Measurements from ENCODE around the gene GPSM3.
"Not testable (repeated sequence)": the region's sequence is repeated elsewhere in the genome, so short reads cannot be mapped to it uniquely, and the experiment has no call there.

GPSM3 gene

DNA sequence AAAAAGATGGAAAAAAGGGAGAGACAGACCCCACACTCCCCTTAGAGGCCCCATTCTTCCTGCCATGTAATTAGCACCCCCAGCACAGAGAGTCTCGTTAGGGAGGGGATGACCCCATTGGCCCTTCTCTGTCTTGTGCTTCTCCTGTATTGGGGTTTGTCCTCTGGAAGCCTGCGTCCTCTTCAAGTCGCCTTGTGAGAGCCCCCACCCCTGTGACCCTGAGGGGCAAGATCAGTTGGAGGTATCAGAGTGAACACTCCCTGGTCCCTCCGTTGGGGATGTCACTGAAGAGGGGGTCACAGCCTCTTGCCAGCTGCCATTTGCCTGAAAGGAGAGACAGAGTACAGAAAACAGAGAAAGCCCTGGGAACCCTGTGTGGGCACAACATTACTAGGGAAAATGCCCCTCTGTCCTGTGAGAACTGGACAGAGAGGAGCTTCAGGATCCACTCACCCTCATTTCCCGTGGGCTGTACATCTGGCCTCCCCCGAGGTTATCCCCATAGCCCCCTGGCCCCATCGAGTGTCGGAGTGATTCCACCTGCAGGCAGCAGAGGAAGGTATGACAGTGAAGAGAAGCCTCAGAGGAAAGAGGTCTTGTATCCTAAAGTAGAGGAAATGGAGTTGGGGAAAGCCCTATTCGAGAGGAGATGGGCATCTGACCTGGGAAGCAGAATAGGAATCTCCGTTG lies 6.1 kb downstream of the GPSM3 start:
- H3K27ac Mint-ChIP-seq: peak overlapping the region; percentile 99
- peaks cover 37% of the 10 kb centered on the region for H3K4me1 Mint-ChIP-seq
- not testable (repeated sequence) for H3K9me3 Mint-ChIP-seq; H3K27me3 Mint-ChIP-seq; DNase-seq (ENCODE audit: low spot score in 2 of 2); ATAC-seq (ENCODE audit: low read depth)
- H3K4me3 Mint-ChIP-seq: peak overlapping the region; percentile 55
- peaks cover 32% of the 10 kb centered on the region for H3K36me3 Mint-ChIP-seq

GRCh38 chr6:32185681-32186131 lies 6.7 kb downstream of the GPSM3 start:
- not testable (repeated sequence) for DNase-seq (ENCODE audit: low spot score in 2 of 2); H3K9me3 Mint-ChIP-seq; H3K27me3 Mint-ChIP-seq
- peak overlapping the region; percentile 55 for H3K4me3 Mint-ChIP-seq
- peaks cover 30% of the 10 kb centered on the region for H3K36me3 Mint-ChIP-seq
- peak overlapping the region; percentile 99 for H3K27ac Mint-ChIP-seq
- ATAC-seq (ENCODE audit: low read depth): peak; percentile 53
- H3K4me1 Mint-ChIP-seq: peaks cover 35% of the 10 kb centered on the region

GRCh38 chr6:32184084-32184640 lies 8.3 kb downstream of the GPSM3 start, which contains the start of gene AGER:
AGER (minus strand) TSS chr6:32184253; CDS start chr6:32184222, 31 bp downstream.
- Mint-ChIP-seq H3K36me3 (peaks cover 32% of the 10 kb centered on the region), H3K4me3 (no peak within 1 kb of the TSS), H3K27me3 (no peaks in the 10 kb centered on the region), H3K27ac (peak within 1 kb of the TSS; percentile 31), H3K4me1 (peaks cover 39% of the 10 kb centered on the region), H3K9me3 (no peaks in the 10 kb centered on the region)
- ATAC-seq (ENCODE audit: low read depth): no peak
- DNase-seq (ENCODE audit: low spot score in 2 of 2): no peak

GRCh38 chr6:32183483-32184083 lies 8.9 kb downstream of the GPSM3 start:
- H3K27me3 Mint-ChIP-seq: no peaks in the 10 kb centered on the region
- H3K4me3 Mint-ChIP-seq: no peak overlapping the region
- DNase-seq (ENCODE audit: low spot score in 2 of 2) (no peak), ATAC-seq (ENCODE audit: low read depth) (no peak)
- no peaks in the 10 kb centered on the region for H3K9me3 Mint-ChIP-seq
- H3K4me1 Mint-ChIP-seq: peaks cover 39% of the 10 kb centered on the region
- peak overlapping the region; percentile 31 for H3K27ac Mint-ChIP-seq
- peaks cover 32% of the 10 kb centered on the region for H3K36me3 Mint-ChIP-seq

- DNase-seq (ENCODE audit: low spot score in 2 of 2) (no peak), ATAC-seq (ENCODE audit: low read depth) (no peak)
- no peaks in the 10 kb centered on the region for H3K9me3 Mint-ChIP-seq
- H3K27ac Mint-ChIP-seq: peak overlapping the region; percentile 31
- no peaks in the 10 kb centered on the region for H3K27me3 Mint-ChIP-seq
- peaks cover 31% of the 10 kb centered on the region for H3K36me3 Mint-ChIP-seq
- H3K4me3 Mint-ChIP-seq: no peak overlapping the region
- peaks cover 40% of the 10 kb centered on the region for H3K4me1 Mint-ChIP-seq
Observed at GRCh38 chr6:32183030-32183429, 9.4 kb downstream of the GPSM3 start.

DNA sequence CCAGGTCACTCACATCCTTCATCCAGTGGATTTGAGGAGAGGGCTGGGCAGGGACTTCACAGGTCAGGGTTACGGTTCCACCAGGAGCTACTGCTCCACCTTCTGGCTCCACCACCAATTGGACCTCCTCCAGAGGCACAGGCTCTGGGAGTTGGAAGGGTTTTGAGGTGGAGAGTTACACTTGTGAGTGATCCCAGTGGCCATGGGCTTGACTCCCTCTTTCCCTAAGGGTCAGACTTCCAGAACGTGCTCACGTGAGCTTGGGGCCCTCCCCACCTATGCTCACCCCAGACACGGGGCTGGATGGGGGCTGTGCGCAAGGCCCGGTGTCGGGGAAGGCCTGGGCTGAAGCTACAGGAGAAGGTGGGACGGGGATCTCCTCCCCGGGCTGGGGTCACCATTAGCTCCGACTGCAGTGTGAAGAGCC lies 9.9 kb downstream of the GPSM3 start:
- peaks cover 40% of the 10 kb centered on the region for H3K4me1 Mint-ChIP-seq
- H3K4me3 Mint-ChIP-seq: no peak overlapping the region
- no peak overlapping the region for H3K27ac Mint-ChIP-seq
- ATAC-seq (ENCODE audit: low read depth) (no peak), DNase-seq (ENCODE audit: low spot score in 2 of 2) (no peak)
- H3K9me3 Mint-ChIP-seq: no peaks in the 10 kb centered on the region
- no peaks in the 10 kb centered on the region for H3K27me3 Mint-ChIP-seq
- H3K36me3 Mint-ChIP-seq: peaks cover 29% of the 10 kb centered on the region

DNA sequence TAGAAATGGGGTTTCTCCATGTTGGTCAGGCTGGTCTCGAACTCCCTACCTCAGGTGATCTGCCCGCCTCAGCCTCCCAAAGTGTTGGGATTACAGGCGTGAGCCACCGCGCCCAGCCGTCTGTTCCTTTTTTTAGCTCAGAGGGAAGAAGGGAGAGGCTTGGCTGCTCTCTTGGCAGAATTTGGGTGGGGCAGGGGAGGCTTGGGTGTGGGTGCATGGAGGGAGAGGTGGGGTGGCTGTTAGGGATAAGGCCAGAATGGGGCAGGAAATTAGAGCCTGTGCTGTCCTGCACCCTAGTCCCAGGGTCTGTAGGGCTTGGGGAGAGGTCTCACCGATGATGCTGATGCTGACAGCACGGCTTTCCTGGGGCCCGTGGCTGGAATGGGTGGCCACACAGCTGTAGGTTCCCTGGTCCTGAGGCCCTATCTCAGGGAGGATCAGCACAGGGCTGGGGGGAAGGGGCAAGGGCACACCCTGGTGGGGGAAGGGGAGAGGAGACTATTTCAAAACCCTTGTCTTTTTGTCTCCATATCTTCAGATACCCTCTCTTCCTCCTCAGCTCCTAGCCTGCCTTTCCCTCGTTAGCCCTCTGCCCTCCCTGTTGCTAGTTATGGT lies 10.4 kb downstream of the GPSM3 start:
- peaks cover 25% of the 10 kb centered on the region for H3K36me3 Mint-ChIP-seq
- H3K4me3 Mint-ChIP-seq: no peak overlapping the region
- ATAC-seq (ENCODE audit: low read depth): no peak
- no peak for DNase-seq (ENCODE audit: low spot score in 2 of 2)
- peaks cover 39% of the 10 kb centered on the region for H3K4me1 Mint-ChIP-seq
- no peak overlapping the region for H3K27ac Mint-ChIP-seq
- no peaks in the 10 kb centered on the region for H3K9me3 Mint-ChIP-seq
- no peaks in the 10 kb centered on the region for H3K27me3 Mint-ChIP-seq

DNA sequence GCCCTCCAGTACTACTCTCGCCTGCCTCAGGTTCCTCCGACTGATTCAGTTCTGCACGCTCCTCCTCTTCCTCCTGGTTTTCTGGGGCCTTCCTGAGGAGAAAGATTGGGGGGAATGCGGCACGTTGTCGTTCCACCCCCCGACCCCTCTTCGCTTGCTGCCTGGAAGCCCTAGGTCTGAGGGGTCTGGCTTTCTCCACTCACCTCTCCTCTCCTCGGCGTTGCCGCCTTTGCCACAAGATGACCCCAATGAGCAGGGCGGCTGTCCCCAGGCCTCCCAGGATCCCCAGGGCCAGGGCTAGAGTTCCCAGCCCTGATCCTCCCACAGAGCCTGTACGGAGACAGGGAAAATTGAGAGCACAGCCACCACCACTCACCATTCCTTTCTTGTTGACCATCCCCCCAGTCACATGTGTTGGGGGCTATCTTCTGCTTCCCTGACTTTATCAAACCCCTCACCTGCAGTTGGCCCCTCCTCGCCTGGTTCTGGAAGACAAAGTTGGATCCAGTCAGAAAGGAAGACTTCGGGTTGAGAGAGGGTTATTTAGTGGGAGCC lies 11.2 kb downstream of the GPSM3 start:
- DNase-seq (ENCODE audit: low spot score in 2 of 2) (no peak), ATAC-seq (ENCODE audit: low read depth) (no peak)
- Mint-ChIP-seq H3K36me3 (peaks cover 19% of the 10 kb centered on the region), H3K27ac (peak overlapping the region; percentile 3), H3K4me1 (peaks cover 41% of the 10 kb centered on the region), H3K9me3 (peaks cover 1% of the 10 kb centered on the region), H3K4me3 (no peak overlapping the region), H3K27me3 (no peaks in the 10 kb centered on the region)

GRCh38 chr6:32179766-32180405 lies 12.6 kb downstream of the GPSM3 start:
- no peak overlapping the region for H3K27ac Mint-ChIP-seq
- H3K4me1 Mint-ChIP-seq: peaks cover 45% of the 10 kb centered on the region
- H3K27me3 Mint-ChIP-seq: no peaks in the 10 kb centered on the region
- peaks cover 1% of the 10 kb centered on the region for H3K9me3 Mint-ChIP-seq
- no peak for ATAC-seq (ENCODE audit: low read depth)
- peak overlapping the region; percentile 43 for H3K4me3 Mint-ChIP-seq
- H3K36me3 Mint-ChIP-seq: peaks cover 14% of the 10 kb centered on the region
- DNase-seq (ENCODE audit: low spot score in 2 of 2): no peak

DNA sequence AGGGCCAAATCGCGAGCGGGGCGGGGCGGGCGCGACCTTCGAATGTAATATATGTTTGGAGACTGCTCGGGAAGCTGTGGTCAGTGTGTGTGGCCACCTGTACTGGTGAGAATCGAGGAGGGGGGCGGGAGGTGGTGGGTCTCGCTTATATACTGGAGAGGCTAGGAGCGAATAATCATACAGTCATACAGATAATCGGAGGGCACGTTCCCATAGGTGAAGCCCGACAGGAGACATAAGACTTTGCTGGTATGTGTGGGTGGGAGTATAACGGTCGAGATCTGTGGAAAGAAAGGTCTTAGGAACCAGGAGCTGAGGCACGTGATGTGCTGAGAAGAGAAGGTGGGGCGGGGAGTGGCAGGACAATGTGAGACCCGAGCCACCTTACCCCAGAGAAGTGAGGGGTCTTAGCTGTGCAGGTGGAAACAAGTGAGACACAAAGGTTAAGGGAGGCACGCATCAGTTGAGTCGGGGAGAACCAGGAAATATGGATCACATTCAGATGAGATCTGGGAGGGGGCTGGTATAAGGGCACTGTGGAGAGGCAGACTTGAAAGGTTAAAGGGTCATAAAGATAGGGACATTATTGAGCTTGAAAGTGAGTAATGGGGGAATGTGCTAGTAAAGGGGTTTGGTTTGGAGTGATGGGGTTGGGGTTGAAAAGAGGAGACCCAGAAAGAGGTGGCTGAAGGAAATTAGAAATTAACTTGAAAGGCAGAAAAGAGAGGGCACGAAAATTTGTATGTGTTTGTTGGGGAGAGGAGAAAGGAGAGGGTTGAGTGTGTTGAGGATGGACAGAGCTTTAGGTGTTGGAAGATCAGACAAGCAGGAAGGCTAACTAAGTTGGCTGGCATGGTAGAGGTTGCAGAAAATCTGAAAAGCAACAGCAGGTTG lies 13.6 kb downstream of the GPSM3 start:
- Mint-ChIP-seq H3K4me3 (peak overlapping the region; percentile 89), H3K27me3 (no peaks in the 10 kb centered on the region), H3K4me1 (peaks cover 52% of the 10 kb centered on the region), H3K27ac (peak overlapping the region; percentile 93), H3K9me3 (peaks cover 1% of the 10 kb centered on the region), H3K36me3 (peaks cover 16% of the 10 kb centered on the region)
- DNase-seq (ENCODE audit: low spot score in 2 of 2) (no peak), ATAC-seq (ENCODE audit: low read depth) (no peak)

DNA sequence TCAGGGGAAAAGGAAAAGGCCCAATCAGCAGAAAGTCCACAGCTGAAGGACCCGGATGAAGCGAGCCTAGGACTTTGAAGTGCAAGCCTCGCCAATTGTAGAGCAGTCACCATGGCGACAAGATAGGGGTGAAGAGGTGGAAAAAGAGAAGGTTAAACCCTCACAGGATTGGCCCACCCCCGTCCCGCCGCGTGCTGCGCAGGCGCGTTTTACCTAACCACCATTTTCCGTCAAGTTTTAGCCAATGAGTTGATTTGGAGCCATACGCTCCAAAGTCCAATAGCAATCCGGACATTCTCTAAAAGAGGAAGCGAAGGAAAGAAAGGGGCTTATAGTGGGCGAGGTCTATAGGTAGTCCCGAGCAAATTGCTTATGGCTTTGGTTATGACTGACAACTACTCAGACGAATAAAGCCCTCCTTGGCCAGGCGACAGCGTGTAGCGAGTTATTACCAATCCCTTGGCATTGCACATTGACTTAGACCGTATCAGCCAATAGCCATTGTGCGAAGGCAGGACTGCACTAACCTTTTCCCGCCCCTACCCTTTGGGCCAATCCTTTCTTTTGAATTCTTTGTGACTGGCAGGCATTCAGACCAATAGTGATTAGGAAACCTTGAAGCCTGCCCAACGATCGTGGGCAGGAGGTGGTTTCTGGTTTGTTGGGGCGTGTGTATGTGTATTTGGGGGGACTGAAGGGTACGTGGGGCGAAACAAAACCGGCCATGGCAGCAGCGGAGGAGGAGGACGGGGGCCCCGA lies 14.5 kb downstream of the GPSM3 start, which contains the start of gene RNF5:
RNF5 (plus strand) TSS at position 618 of the 759 bp plus-strand sequence; CDS start at position 725, 107 bp downstream.
- peaks cover 57% of the 10 kb centered on the region for H3K4me1 Mint-ChIP-seq
- peak within 1 kb of the TSS; percentile 93 for H3K27ac Mint-ChIP-seq
- peak; percentile 80 for ATAC-seq (ENCODE audit: low read depth)
- no peaks in the 10 kb centered on the region for H3K27me3 Mint-ChIP-seq
- peak within 1 kb of the TSS; percentile 89 for H3K4me3 Mint-ChIP-seq
- peak; percentile 71 to 92 for DNase-seq (ENCODE audit: low spot score in 2 of 2)
- peaks cover 16% of the 10 kb centered on the region for H3K36me3 Mint-ChIP-seq
- H3K9me3 Mint-ChIP-seq: peaks cover 1% of the 10 kb centered on the region

DNA sequence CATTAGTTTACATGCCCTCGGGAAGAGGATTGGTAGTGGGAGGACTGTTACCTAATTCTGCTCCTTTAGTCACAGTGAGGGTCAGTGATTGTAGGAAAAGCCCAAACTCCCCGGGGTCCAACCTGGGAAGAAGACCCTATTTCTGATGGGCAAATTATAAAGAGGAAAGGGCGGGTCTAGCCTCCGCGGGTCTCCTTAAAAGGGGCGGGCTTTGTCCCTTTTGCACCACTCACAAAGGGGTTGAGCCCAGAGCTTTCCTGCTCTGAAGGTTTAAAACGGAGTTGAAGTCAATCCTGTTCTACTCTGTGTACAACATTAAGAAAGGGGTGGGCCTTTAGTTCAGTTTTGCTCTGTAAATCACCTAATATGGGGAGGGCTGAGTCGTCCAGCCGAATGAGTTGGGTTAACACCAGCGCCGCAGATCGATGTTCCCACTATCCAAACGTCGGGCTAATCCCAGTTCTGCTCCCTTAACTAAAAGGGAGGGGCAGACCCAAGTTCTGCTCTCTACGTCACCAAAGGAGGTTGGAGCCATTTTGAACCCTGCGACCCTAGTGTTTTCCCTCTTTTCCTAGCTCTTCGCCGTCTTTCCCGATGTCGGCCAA lies 15.2 kb downstream of the GPSM3 start:
- H3K27ac Mint-ChIP-seq: peak overlapping the region; percentile 93
- ATAC-seq (ENCODE audit: low read depth): no peak
- peak in 1 of 2 donors; percentile 27 for DNase-seq (ENCODE audit: low spot score in 2 of 2)
- H3K27me3 Mint-ChIP-seq: no peaks in the 10 kb centered on the region
- peak overlapping the region; percentile 89 for H3K4me3 Mint-ChIP-seq
- H3K9me3 Mint-ChIP-seq: peaks cover 1% of the 10 kb centered on the region
- H3K4me1 Mint-ChIP-seq: peaks cover 62% of the 10 kb centered on the region
- peaks cover 16% of the 10 kb centered on the region for H3K36me3 Mint-ChIP-seq

All from memory B cell (primary cell).